Nucleus accumbens (tissue), 56 donors: ENCODE data around the gene TM9SF4.

Source experiments
- DNase-seq, 56 donors: peaks; one replicate each; lab custom pipeline; 2025; lab: John Stamatoyannopoulos, UW

TM9SF4 gene

GRCh38 chr20:32126919-32127318, 17.4 kb downstream of the TM9SF4 start:
- DNase-seq = no peak

GRCh38 chr20:32127347-32127746, 17.8 kb downstream of the TM9SF4 start:
- DNase-seq = no peak

GRCh38 chr20:32128167-32128566, 18.7 kb downstream of the TM9SF4 start:
- no peak for DNase-seq

- no peak for DNase-seq
Measured at GRCh38 chr20:32129863-32130262, 20.3 kb downstream of the TM9SF4 start.

GRCh38 chr20:32130352-32130751, 20.8 kb downstream of the TM9SF4 start:
- no peak for DNase-seq

- no peak for DNase-seq
Measured at GRCh38 chr20:32130965-32131364, 21.5 kb downstream of the TM9SF4 start.

- no peak for DNase-seq
Measured at GRCh38 chr20:32132911-32133549, 23.5 kb downstream of the TM9SF4 start.

- no peak for DNase-seq
Measured at GRCh38 chr20:32134026-32134425, 24.5 kb downstream of the TM9SF4 start.

- DNase-seq = no peak
Measured at GRCh38 chr20:32135983-32136515, 26.5 kb downstream of the TM9SF4 start.

GRCh38 chr20:32138921-32139320, 29.4 kb downstream of the TM9SF4 start:
- DNase-seq = no peak

GRCh38 chr20:32139947-32140346, 30.4 kb downstream of the TM9SF4 start:
- no peak for DNase-seq

- DNase-seq = no peak
Measured at GRCh38 chr20:32140603-32141002, 31.1 kb downstream of the TM9SF4 start.

GRCh38 chr20:32141465-32141980, 32.0 kb downstream of the TM9SF4 start:
- DNase-seq = no peak

- DNase-seq = no peak
Measured at GRCh38 chr20:32142088-32142487, 32.6 kb downstream of the TM9SF4 start.

- DNase-seq = no peak
Measured at GRCh38 chr20:32142991-32143390, 33.5 kb downstream of the TM9SF4 start.

- DNase-seq = no peak
Measured at GRCh38 chr20:32144898-32145662, 35.6 kb downstream of the TM9SF4 start.

- no peak for DNase-seq
Measured at GRCh38 chr20:32149566-32150170, 40.2 kb downstream of the TM9SF4 start.

- DNase-seq = no peak
Measured at GRCh38 chr20:32150291-32150848, 40.9 kb downstream of the TM9SF4 start.

GRCh38 chr20:32152421-32153155, 43.1 kb downstream of the TM9SF4 start:
- peak in 5 of 56 donors; percentile 2 to 17 (median 4) for DNase-seq

- DNase-seq = no peak
Measured at GRCh38 chr20:32153156-32153665, 43.7 kb downstream of the TM9SF4 start.
